ENCODE measurements around the gene AVPI1. TPM values are rescaled to one million over a fixed set of nuclear protein-coding genes. Genes with fewer than 3 reads are reported as not detected.

The AVPI1 gene
- total RNA-seq, 2 experiments from 2014 or later: 10.7 to 11.6 TPM

DNA sequence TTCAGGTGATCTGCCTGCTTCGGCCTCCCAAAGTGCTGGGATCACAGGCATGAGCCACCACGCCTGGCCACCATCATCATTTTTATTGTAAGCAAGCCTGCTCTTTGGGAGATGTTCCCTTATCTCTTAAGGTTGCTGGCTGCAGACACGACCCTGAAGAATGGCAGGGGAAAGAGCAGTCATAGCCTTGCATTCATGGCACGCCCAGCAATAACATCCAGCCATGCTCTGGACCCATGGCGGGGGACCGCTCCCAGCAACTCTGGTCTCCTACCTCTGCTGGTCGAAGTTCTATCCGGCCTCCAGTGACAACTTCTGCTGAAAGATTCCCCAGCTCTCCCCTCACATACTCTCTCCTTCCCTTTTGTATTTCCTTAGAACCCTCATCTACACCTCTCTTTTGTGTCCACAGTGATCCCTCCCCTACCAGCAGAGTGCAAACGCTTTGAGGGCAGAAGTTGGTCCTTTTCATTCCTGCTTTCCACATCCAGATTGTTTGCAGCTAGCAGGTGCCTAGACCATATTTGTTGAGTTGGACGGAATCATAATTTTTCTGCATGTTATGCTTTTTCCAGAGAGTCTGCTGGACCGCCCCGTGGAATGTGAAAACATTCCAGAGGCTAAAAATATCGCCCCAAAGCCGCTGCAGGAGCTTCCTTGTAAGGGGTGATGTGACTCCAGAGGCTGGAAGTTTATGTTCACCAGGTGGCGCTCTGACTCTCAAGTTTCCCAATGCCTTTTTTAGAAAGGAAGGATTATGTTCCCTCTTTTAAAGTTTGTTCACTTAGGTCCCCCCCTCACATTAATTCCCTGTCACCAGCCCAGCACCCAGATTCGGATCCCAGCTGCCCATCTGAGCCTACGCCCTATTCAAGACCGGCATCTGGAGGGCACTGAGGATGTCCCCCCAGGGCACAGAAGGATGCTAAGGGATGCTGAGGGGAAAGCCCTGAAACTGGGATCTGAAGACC lies 22.2 kb upstream of the AVPI1 start:
- H3K27me3 Mint-ChIP-seq: peaks cover 50% of the 10 kb centered on the region
- H3K36me3 Mint-ChIP-seq (ENCODE audit: low read depth): no peaks in the 10 kb centered on the region
- DNase-seq (peak in 12 of 14 experiments; percentile 11 to 71 (median 34)), ATAC-seq (ENCODE audit: poor library complexity) (no peak)
- peaks cover 11% of the 10 kb centered on the region for H3K4me1 Mint-ChIP-seq (ENCODE audit: low read depth)
- CTCF ChIA-PET: interaction anchor here (0.7 to 2.4 kb wide), 10 partner anchors 8 to 160 kb away, joined by 3 to 11 read pairs (median 4); partner anchors contain the start of gene AVPI1
- intact Hi-C loops (cut with DNase I, micrococcal nuclease): loop anchor here (1.0 to 10.0 kb wide), 3 partner anchors 22 to 336 kb away; no protein-coding TSS in a partner anchor
- peaks cover 15% of the 10 kb centered on the region for H3K4me1 ChIP-seq (ENCODE audit: insufficient read depth, low read length)
- H3K4me3 ChIP-seq (ENCODE audit: low read length): no peak overlapping the region
- POLR2A ChIA-PET: interaction anchor here (2.3 kb wide), 1 partner anchor 22 kb away, joined by 8 read pairs; the partner anchor contains the start of gene AVPI1
- H3K36me3 ChIP-seq (ENCODE audit: insufficient read depth, low read length): no peaks in the 10 kb centered on the region
- H3K9me3 ChIP-seq (ENCODE audit: control insufficient read depth in 1 of 2, insufficient read depth in 1 of 2, low read length in 2 of 2): no peaks in the 10 kb centered on the region
- TF ChIP-seq, protein P1, sequence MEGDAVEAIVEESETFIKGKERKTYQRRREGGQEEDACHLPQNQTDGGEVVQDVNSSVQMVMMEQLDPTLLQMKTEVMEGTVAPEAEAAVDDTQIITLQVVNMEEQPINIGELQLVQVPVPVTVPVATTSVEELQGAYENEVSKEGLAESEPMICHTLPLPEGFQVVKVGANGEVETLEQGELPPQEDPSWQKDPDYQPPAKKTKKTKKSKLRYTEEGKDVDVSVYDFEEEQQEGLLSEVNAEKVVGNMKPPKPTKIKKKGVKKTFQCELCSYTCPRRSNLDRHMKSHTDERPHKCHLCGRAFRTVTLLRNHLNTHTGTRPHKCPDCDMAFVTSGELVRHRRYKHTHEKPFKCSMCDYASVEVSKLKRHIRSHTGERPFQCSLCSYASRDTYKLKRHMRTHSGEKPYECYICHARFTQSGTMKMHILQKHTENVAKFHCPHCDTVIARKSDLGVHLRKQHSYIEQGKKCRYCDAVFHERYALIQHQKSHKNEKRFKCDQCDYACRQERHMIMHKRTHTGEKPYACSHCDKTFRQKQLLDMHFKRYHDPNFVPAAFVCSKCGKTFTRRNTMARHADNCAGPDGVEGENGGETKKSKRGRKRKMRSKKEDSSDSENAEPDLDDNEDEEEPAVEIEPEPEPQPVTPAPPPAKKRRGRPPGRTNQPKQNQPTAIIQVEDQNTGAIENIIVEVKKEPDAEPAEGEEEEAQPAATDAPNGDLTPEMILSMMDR (IDR thresholded peaks at IDR 0.05): peak; percentile 69
- H3K27ac ChIP-seq (ENCODE audit: low read depth in 1 of 2, low read length in 2 of 2): no peak overlapping the region
- peaks cover 0 to 7% of the 10 kb centered on the region in 2 experiments for H3K27me3 ChIP-seq (ENCODE audit: control insufficient read depth in 1 of 2, insufficient read depth in 2 of 2, low read length in 2 of 2)
- no peak overlapping the region for H3K4me3 Mint-ChIP-seq
- no peak overlapping the region for H3K27ac Mint-ChIP-seq
- no peaks in the 10 kb centered on the region for H3K9me3 Mint-ChIP-seq

DNA sequence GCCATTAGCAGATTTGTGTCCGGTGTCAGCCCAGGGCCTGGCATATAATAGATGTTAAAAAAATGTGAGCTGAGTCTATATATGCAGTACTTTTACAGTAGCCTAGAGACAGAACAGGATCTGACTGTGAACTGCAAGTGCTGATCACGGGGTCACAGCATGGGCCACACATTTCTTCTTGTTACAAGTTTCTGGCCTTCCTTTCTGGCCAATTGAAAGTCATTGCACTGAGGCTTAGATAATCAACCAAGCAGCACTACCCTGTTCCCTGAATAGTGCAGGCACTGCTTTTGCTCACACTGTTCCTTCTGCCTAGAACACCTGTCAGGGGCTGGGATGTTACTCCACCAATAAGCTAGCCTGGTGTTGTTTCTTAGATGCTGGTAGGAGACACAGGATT lies 21.1 kb upstream of the AVPI1 start:
- no peaks in the 10 kb centered on the region for H3K9me3 ChIP-seq (ENCODE audit: control insufficient read depth in 1 of 2, insufficient read depth in 1 of 2, low read length in 2 of 2)
- H3K27me3 ChIP-seq (ENCODE audit: control insufficient read depth in 1 of 2, insufficient read depth in 2 of 2, low read length in 2 of 2): peaks cover 0 to 9% of the 10 kb centered on the region in 2 experiments
- DNase-seq (no peak), ATAC-seq (ENCODE audit: poor library complexity) (no peak)
- Mint-ChIP-seq H3K27me3 (peaks cover 56% of the 10 kb centered on the region), H3K4me3 (no peak overlapping the region), H3K4me1 (ENCODE audit: low read depth) (peaks cover 6% of the 10 kb centered on the region), H3K27ac (no peak overlapping the region), H3K9me3 (no peaks in the 10 kb centered on the region), H3K36me3 (ENCODE audit: low read depth) (no peaks in the 10 kb centered on the region)
- H3K4me1 ChIP-seq (ENCODE audit: insufficient read depth, low read length): peaks cover 8% of the 10 kb centered on the region
- no peak overlapping the region for H3K27ac ChIP-seq (ENCODE audit: low read depth in 1 of 2, low read length in 2 of 2)
- H3K4me3 ChIP-seq (ENCODE audit: low read length): no peak overlapping the region
- CTCF ChIA-PET: interaction anchor here (0.6 to 2.4 kb wide), 3 partner anchors 22 to 161 kb away, joined by 3 to 10 read pairs (median 4); partner anchors contain the start of gene AVPI1
- POLR2A ChIA-PET: interaction anchor here (2.3 kb wide), 1 partner anchor 21 kb away, joined by 8 read pairs; the partner anchor contains the start of gene AVPI1
- H3K36me3 ChIP-seq (ENCODE audit: insufficient read depth, low read length): no peaks in the 10 kb centered on the region
- intact Hi-C loops (cut with DNase I, micrococcal nuclease): loop anchor here (10.0 kb wide), 1 partner anchor 337 kb away; no protein-coding TSS in a partner anchor
- TF ChIP-seq, protein P1 (IDR thresholded peaks at IDR 0.05): no peak

DNA sequence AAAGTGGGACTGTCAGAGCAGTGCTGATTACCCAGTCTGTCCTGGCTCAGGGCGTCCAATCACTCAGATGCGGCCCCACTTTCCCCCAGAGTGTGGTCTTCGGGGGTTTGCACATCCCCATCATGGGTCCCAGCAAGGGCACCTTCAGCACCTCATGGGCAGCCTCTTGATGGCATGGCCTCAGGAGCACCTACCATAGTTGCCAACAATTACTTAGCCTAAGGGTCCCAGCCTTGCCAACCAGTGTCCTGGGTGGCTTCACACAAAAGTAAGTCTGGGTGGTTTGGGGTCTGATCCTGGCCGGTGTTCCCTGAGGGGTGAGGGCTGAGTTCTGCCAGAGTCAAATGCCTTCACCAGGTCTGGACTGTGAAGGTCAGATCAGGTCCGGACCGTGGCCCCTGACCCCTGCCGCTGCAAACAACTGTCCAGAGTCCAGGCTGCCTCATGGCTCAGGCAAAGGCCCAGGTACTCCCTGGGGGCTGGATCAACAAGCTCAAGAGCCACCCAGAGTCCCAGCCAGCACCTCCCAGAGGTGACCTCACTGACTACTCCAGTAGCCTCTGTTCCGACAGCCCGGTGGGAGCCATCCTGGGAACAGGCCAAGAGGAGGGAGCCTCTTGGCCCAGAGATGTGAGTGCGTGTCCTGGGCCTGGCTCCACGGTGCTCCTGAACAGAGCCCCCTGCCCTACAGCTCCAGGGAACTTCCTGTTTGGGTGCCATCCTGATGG lies 20.3 kb upstream of the AVPI1 start:
- no peak for DNase-seq
- CTCF ChIA-PET: no interaction called here
- Mint-ChIP-seq H3K4me1 (ENCODE audit: low read depth) (no peaks in the 10 kb centered on the region), H3K36me3 (ENCODE audit: low read depth) (no peaks in the 10 kb centered on the region), H3K4me3 (no peak overlapping the region), H3K27ac (no peak overlapping the region), H3K27me3 (peaks cover 54% of the 10 kb centered on the region), H3K9me3 (no peaks in the 10 kb centered on the region)
- Histone ChIP-seq H3K9me3 (ENCODE audit: control insufficient read depth in 1 of 2, insufficient read depth in 1 of 2, low read length in 2 of 2) (no peaks in the 10 kb centered on the region), H3K27ac (ENCODE audit: low read depth in 1 of 2, low read length in 2 of 2) (no peak overlapping the region), H3K4me1 (ENCODE audit: insufficient read depth, low read length) (peaks cover 3% of the 10 kb centered on the region), H3K36me3 (ENCODE audit: insufficient read depth, low read length) (no peaks in the 10 kb centered on the region), H3K27me3 (ENCODE audit: control insufficient read depth in 1 of 2, insufficient read depth in 2 of 2, low read length in 2 of 2) (peaks cover 0 to 9% of the 10 kb centered on the region in 2 experiments), H3K4me3 (ENCODE audit: low read length) (no peak overlapping the region)
- no peak for ATAC-seq (ENCODE audit: poor library complexity)
- TF ChIP-seq, protein P1 (IDR thresholded peaks at IDR 0.05): no peak
- intact Hi-C loops (cut with DNase I, micrococcal nuclease): loop anchor here (10.0 kb wide), 1 partner anchor 338 kb away; no protein-coding TSS in a partner anchor
- POLR2A ChIA-PET: no interaction called here

Measured in CD4-positive, alpha-beta T cell (primary cell).